IPS DF 19.7 (cell line): ENCODE results near the gene MAP3K20.

Source experiments
- DNase-seq: peaks from one replicate; pipeline ENCODE4 v3.0.0-alpha.2; 2013; ENCODE audit warnings: low read depth, low spot score

Gene MAP3K20

GRCh38 chr2:173050684-173051083 is 25.0 kb upstream of the MAP3K20 start:
- no peak for DNase-seq

GRCh38 chr2:173051463-173052215 is 24.0 kb upstream of the MAP3K20 start:
- no peak for DNase-seq

GRCh38 chr2:173053043-173053699 is 22.5 kb upstream of the MAP3K20 start:
- no peak for DNase-seq

GRCh38 chr2:173054466-173054865 is 21.2 kb upstream of the MAP3K20 start:
- DNase-seq: no peak

- DNase-seq: no peak
These were observed 18.8 kb upstream of the MAP3K20 start for GRCh38 chr2:173056705-173057364.

- DNase-seq: no peak
These were observed 17.5 kb upstream of the MAP3K20 start for GRCh38 chr2:173058097-173058496.

- no peak for DNase-seq
These were observed 17.0 kb upstream of the MAP3K20 start for GRCh38 chr2:173058673-173059072.

GRCh38 chr2:173059292-173059691 is 16.4 kb upstream of the MAP3K20 start:
- no peak for DNase-seq

- DNase-seq: no peak
These were observed 15.6 kb upstream of the MAP3K20 start for GRCh38 chr2:173059971-173060461.

GRCh38 chr2:173062801-173063200 is 12.8 kb upstream of the MAP3K20 start:
- DNase-seq: no peak

GRCh38 chr2:173064151-173064805 is 11.4 kb upstream of the MAP3K20 start:
- DNase-seq: no peak

GRCh38 chr2:173066887-173067676 is 8.6 kb upstream of the MAP3K20 start:
- DNase-seq: no peak

- no peak for DNase-seq
These were observed 428 bp upstream of the MAP3K20 start for GRCh38 chr2:173075056-173075780.

- DNase-seq: no peak
These were observed 1.1 kb downstream of the MAP3K20 start for GRCh38 chr2:173076581-173077345.

GRCh38 chr2:173077506-173078177 is 2.0 kb downstream of the MAP3K20 start:
- DNase-seq: no peak

- no peak for DNase-seq
These were observed 3.5 kb downstream of the MAP3K20 start for GRCh38 chr2:173079141-173079540.

GRCh38 chr2:173079973-173080860 is 4.6 kb downstream of the MAP3K20 start:
- no peak for DNase-seq

GRCh38 chr2:173086518-173087213 is 11.0 kb downstream of the MAP3K20 start:
- no peak for DNase-seq
